Uterus (tissue), 4 donors: ENCODE data around the gene IFI6. TPM values are rescaled to one million over a fixed set of nuclear protein-coding genes. Genes with fewer than 3 reads are reported as not detected.
"Not testable (repeated sequence)": the region's sequence is repeated elsewhere in the genome, so short reads cannot be mapped to it uniquely, and the experiment has no call there.

Source experiments
- DNase-seq, 2 donors: peaks; one replicate each; pipeline ENCODE4 v3.0.0-alpha.2; 2019 to 2020
- H3K27ac ChIP-seq, 2 donors: fragments of 200-600 bp; sonication (generic); 1 replicate in 1 of 2; 2 replicates in 1 of 2; pipeline ENCODE4 v1.5.1; 2016 to 2018
- H3K27me3 ChIP-seq, 2 donors: fragments of 200-600 bp; sonication (generic); one replicate each; pipeline ENCODE4 v1.5.1; 2018 to 2019; ENCODE audit warnings: control low read depth in 1 of 2
- H3K36me3 ChIP-seq, 2 donors: fragments of 200-600 bp; sonication (generic); one replicate each; pipeline ENCODE4 v1.5.1; 2019; ENCODE audit warnings: control low read depth in 1 of 2
- H3K4me1 ChIP-seq, 2 donors: fragments of 200-600 bp; sonication (generic); one replicate each; pipeline ENCODE4 v1.5.1; 2018 to 2019; ENCODE audit warnings: control low read depth in 1 of 2
- H3K4me3 ChIP-seq, 2 donors: fragments of 200-600 bp; sonication (generic); 1 replicate in 1 of 2; 2 replicates in 1 of 2; pipeline ENCODE4 v1.5.1; 2018 to 2019; ENCODE audit warnings: mild to moderate bottlenecking in 1 of 2
- H3K9me3 ChIP-seq, 2 donors: fragments of 200-600 bp; sonication (generic); one replicate each; pipeline ENCODE4 v1.5.1; 2019; ENCODE audit warnings: control low read depth in 1 of 2
- POLR2A ChIP-seq, 2 donors: fragments of 450-650 bp; IDR thresholded peaks; one replicate each; pipeline ENCODE4 v1.6.1; 2016; ENCODE audit warnings: antibody characterized with exemption in 2 of 2, mild to moderate bottlenecking in 1 of 2, moderate library complexity in 1 of 2
- intact Hi-C: fragments of 100-400 bp; cut with DNase I; formaldehyde crosslinking; loops from one replicate; pipeline ENCODE4 v1.15.1; 2023; ENCODE audit warnings: low total_unique reads
- small RNA-seq: library from RNA; depleted of rRNA; stranded (forward); fragments of <200 nt; gene quantifications from one replicate; pipeline ENCODE3, GENCODE V24; 2016
- total RNA-seq, 4 donors: library from RNA; depleted of rRNA in 3 of 4; stranded (reverse); fragments of >200 nt in 3 of 4; gene quantifications; one replicate each; pipeline versions ENCODE4 v1.1.0 to v1.2.4, GENCODE V29; 2014 to 2023
- TF ChIP-seq, protein P1 (sequence below), 4 experiments: fragments of 200-600 bp in 2 of 4; fragments of 450-650 bp in 2 of 4; sonication (generic) in 2 of 4; IDR thresholded peaks; one replicate each; pipeline ENCODE4 v1.5.1; 2016 to 2019; ENCODE audit warnings: antibody characterized with exemption in 4 of 4, mild to moderate bottlenecking in 2 of 4, moderate library complexity in 1 of 4
- donor health status: DM: yes; HTN: yes; CAD: no.

Gene IFI6
- total RNA-seq, 4 donors from 2014 or later: 64.4 to 103 (median 79.5) TPM

GRCh38 chr1:27621051-27621920 is 50.7 kb downstream of the IFI6 start:
- intact Hi-C loops: no loop called here
- no peak for DNase-seq
- Histone ChIP-seq H3K27me3 (no peaks in the 10 kb centered on the region), H3K4me1 (no peaks in the 10 kb centered on the region), H3K9me3 (no peaks in the 10 kb centered on the region), H3K27ac (no peak overlapping the region), H3K4me3 (no peak overlapping the region), H3K36me3 (no peaks in the 10 kb centered on the region)
- TF ChIP-seq, protein P1, sequence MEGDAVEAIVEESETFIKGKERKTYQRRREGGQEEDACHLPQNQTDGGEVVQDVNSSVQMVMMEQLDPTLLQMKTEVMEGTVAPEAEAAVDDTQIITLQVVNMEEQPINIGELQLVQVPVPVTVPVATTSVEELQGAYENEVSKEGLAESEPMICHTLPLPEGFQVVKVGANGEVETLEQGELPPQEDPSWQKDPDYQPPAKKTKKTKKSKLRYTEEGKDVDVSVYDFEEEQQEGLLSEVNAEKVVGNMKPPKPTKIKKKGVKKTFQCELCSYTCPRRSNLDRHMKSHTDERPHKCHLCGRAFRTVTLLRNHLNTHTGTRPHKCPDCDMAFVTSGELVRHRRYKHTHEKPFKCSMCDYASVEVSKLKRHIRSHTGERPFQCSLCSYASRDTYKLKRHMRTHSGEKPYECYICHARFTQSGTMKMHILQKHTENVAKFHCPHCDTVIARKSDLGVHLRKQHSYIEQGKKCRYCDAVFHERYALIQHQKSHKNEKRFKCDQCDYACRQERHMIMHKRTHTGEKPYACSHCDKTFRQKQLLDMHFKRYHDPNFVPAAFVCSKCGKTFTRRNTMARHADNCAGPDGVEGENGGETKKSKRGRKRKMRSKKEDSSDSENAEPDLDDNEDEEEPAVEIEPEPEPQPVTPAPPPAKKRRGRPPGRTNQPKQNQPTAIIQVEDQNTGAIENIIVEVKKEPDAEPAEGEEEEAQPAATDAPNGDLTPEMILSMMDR (IDR thresholded peaks at IDR 0.05): no peak
- no peak for TF ChIP-seq POLR2A (IDR thresholded peaks at IDR 0.05)

DNA sequence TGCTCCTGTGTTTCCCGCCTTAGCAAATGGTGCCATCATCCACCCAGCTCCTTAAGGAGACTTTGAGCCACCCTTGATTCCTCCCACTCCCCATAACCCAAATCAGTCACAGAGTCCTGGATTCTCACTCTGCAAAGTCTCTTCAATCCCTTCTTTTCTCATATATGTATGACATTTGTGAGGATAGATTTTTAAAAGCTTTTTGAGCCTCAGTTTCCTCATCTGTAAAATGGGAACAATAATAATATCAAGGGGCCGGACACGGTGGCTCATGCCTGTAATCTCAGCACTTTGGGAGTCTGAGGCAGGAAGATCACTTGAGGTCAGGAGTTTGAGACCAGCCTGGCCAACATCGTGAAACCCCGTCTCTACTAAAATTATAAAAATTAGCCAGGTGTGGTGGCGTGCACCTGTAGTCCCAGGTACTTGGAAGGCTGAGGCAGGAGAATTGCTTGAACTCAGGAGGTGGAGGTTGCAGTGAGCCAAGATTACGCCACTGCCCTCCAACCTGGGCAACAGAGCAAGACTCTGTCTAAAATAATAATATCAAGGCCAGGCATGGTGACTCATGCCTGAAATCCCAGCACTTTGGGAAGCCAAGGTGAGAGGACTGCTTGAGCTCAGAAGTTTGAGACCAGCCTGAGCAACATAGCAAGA is 52.1 kb downstream of the IFI6 start:
- H3K9me3 ChIP-seq, intact Hi-C loops, H3K36me3 ChIP-seq, H3K27ac ChIP-seq, H3K4me1 ChIP-seq, H3K4me3 ChIP-seq, DNase-seq, H3K27me3 ChIP-seq: not testable (repeated sequence)

DNA sequence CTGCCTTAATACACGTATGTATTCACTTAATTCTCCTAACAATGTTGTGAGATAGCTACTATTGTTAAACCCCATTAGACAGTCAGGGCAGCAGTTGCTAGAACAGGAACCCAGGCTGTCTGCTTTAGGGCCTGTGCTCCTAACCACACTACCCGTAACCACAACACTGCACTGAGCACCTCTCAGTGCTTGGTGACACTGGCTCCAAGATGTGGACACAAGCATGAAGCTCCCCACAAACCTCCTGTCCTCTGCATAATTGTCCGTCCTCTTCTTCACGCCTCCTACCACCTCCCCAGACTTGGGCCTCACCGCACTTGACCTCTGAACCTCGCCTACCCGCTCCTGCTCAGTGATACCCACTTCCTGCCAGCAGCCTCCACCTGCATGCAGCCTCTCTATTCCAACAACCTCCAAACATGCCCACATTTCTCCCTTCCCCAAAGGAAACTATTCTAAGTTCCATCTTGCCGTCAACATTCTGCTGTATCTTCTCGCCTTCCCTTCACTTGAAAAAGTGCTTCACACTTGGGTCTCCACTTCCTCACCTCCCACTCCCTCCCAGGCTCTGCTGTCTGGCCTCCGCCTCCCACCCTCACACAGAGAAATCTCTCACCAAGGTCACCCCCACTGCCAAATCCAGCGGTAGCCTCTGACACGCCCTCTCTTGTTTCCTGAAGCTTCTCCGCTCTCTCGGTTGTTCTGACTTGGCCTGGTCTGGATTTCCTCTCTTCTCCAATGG is 53.5 kb downstream of the IFI6 start:
- TF ChIP-seq, protein P1 (IDR thresholded peaks at IDR 0.05): no peak
- no peak for TF ChIP-seq POLR2A (IDR thresholded peaks at IDR 0.05)
- intact Hi-C loops: no loop called here
- H3K36me3 ChIP-seq: no peaks in the 10 kb centered on the region
- H3K9me3 ChIP-seq: no peaks in the 10 kb centered on the region
- H3K4me3 ChIP-seq: no peak overlapping the region
- no peaks in the 10 kb centered on the region for H3K4me1 ChIP-seq
- no peaks in the 10 kb centered on the region for H3K27me3 ChIP-seq
- no peak for DNase-seq
- H3K27ac ChIP-seq: no peak overlapping the region

DNA sequence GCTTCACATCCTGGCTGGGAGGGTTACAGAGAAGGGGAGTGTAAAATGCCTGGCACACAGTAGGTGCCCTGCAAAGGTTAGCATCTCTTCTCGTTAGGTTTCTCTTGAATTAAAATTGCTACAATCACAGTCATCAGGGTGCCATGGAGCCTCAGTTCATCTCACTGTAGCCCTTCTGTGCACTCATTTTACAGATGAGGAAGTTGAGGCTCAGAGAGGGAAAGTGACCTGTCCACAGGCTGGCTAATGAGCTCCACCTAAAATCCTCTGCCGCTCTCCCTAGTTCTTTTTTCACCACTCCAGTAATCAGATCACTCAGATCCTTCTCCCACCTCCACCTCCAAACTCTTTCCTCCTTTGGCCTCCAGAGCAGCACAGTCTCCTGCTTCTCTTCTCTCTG is 54.6 kb downstream of the IFI6 start:
- H3K27ac ChIP-seq: no peak overlapping the region
- H3K4me1 ChIP-seq: no peaks in the 10 kb centered on the region
- TF ChIP-seq, protein P1 (IDR thresholded peaks at IDR 0.05): no peak
- TF ChIP-seq POLR2A (IDR thresholded peaks at IDR 0.05): no peak
- no peaks in the 10 kb centered on the region for H3K9me3 ChIP-seq
- H3K4me3 ChIP-seq: no peak overlapping the region
- DNase-seq: no peak
- intact Hi-C loops: no loop called here
- H3K27me3 ChIP-seq: no peaks in the 10 kb centered on the region
- no peaks in the 10 kb centered on the region for H3K36me3 ChIP-seq

DNA sequence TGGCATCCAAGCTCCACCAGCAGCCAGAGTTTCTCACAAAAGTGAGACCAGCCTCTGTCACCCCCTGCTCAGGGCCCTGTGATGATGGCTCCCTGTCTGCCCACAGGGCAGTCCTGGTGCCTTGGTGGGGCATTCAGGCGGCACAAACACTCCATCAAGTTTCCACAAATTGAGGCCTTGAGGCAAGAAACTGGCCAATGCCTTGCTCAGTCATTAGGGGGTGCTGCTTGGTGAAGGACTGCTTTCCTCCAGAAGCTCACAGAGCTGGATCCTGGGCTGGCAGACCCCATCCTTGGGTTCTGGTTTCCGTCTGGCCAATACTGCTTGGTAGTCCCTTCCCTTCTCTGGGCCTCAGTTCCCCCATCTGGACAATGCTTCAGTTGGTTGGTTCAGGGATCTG is 55.6 kb downstream of the IFI6 start:
- Histone ChIP-seq H3K36me3 (no peaks in the 10 kb centered on the region), H3K4me1 (no peaks in the 10 kb centered on the region), H3K27me3 (no peaks in the 10 kb centered on the region), H3K4me3 (no peak overlapping the region), H3K27ac (no peak overlapping the region), H3K9me3 (no peaks in the 10 kb centered on the region)
- TF ChIP-seq, protein P1 (IDR thresholded peaks at IDR 0.05): no peak
- no peak for TF ChIP-seq POLR2A (IDR thresholded peaks at IDR 0.05)
- intact Hi-C loops: no loop called here
- no peak for DNase-seq

Small RNA genes lying within 50 kb of the gene (small RNA-seq; reads per million reads assigned to genes)
- gene AL031729.1: not detected
- not detected for gene RNU6-424P
- not detected for gene RNU6-949P

Other genes starting within 250 kb of the IFI6 start
- gene WASF2, start 182.0 kb downstream of the IFI6 start, total RNA-seq: 100 to 1,000 TPM in 1 of 4 donors, 10 to 100 TPM in 3; 27.2 to 178 (median 41.1) TPM
- 100 to 1,000 TPM in 1 of 4 donors, 10 to 100 TPM in 3; 11.2 to 179 (median 50.7) TPM for gene AHDC1, start 68.0 kb downstream of the IFI6 start, total RNA-seq
- 10 to 100 TPM in 3 of 4 donors, 1 to 10 TPM in 1; 3.0 to 35.9 (median 18.8) TPM for gene FGR, start 37.0 kb downstream of the IFI6 start, total RNA-seq
- gene FAM76A, start 53.8 kb upstream of the IFI6 start, total RNA-seq: 10 to 100 TPM in 3 of 4 donors, 1 to 10 TPM in 1; 5.4 to 26.6 (median 20.5) TPM
- 10 to 100 TPM; 24.4 to 67.8 (median 56.2) TPM for gene STX12, start 101.0 kb upstream of the IFI6 start, total RNA-seq
- 10 to 100 TPM; 32.3 to 57.5 (median 43.6) TPM for gene PPP1R8, start 158.6 kb upstream of the IFI6 start, total RNA-seq
- gene THEMIS2, start 200.4 kb upstream of the IFI6 start, total RNA-seq: 10 to 100 TPM in 2 of 4 donors, 1 to 10 TPM in 2; 5.1 to 28.9 (median 15.8) TPM
- gene RPA2, start 242.4 kb upstream of the IFI6 start, total RNA-seq: 10 to 100 TPM in 3 of 4 donors, 1 to 10 TPM in 1; 5.6 to 50.9 (median 34.1) TPM